Right renal pelvis (tissue), 4 donors: ENCODE measurements around the gene KLRC4. TPM values are rescaled to one million over a fixed set of nuclear protein-coding genes. Genes with fewer than 3 reads are reported as not detected.
"Not testable (repeated sequence)": the region's sequence is repeated elsewhere in the genome, so short reads cannot be mapped to it uniquely, and the experiment has no call there.

ENCODE experiments used
- DNase-seq, 4 donors: peaks; one replicate each; pipeline ENCODE4 v3.0.0-alpha.2; 2013; ENCODE audit warnings: low read depth in 4 of 4, low spot score in 3 of 4, missing footprints in 1 of 4
- polyA plus RNA-seq, 4 donors: library from polyadenylated mRNA; unstranded; fragments of 120-200 nt; gene quantifications; one replicate each; pipeline ENCODE4 v1.2.1, GENCODE V29; 2013; ENCODE audit not compliant: insufficient read length in 4 of 4

KLRC4 gene
- under 1 TPM in 2 of 4 donors, not detected in 2; 0.06 to 0.21 TPM for polyA plus RNA-seq

DNA sequence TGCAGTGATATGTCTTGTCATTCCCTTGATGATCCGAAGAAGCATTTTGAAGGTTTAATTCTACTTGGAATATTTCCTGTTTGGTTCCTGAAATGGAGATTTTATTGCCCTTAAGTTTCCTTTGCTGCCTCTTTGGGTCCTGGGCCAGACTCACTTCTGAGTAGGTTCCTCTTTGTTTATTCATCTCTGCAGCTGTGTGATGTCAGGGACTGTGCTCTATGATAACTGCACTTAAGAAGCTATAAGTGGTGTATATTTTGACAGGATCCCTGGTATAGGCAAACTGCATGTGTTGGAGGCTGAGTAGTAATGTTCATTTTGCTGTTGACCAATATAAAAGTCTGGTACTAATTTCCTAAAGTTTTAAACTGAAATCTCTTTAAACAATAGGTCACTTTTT, at the start of gene KLRC4:
KLRC4 (minus strand) TSS at position 366 of the 400 bp plus-strand sequence; CDS start at position 184, 182 bp downstream.
- no peak for DNase-seq

DNA sequence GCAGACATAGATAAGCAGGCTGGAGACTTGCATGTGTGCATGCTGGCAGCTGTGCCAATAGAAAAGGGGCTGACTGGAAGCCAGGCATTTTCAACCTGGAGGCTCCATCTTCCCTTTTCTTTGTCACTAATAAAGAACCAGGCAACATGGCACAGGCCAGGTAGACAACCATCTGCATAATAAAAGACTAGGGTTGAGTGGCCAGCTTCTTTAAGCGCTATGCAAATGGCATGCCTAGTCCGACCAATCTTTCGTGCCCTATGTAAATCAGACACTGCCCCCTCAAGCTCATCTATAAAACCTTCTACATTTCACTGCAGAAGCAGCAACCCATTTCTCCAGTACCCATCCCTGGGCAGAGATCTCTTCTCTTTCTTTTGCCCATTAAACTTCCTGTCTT, 48.2 kb upstream of the KLRC4 start:
- no peak for DNase-seq

DNA sequence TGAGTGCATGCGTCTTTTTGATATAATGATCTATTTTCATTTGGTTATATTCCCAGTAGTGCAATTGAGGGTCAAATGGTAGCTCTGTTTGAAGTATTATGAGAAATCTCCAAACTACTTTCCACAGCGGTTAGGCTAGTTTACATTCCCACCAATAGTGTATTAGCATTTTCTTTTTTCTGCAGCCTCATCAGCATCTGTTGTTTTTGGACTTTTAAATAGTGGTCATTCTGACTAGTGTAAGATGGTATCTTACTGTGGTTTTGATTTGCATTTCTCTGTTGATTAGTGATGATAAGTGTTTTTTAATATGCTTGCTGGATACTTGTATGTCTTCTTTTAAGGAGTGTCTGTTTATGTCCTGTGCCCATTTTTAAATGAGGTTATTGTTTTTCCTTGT, 47.3 kb upstream of the KLRC4 start:
- no peak for DNase-seq

- DNase-seq: no peak
Measured at GRCh38 chr12:10455766-10456165, 46.2 kb upstream of the KLRC4 start.

GRCh38 chr12:10454531-10454930, 45.0 kb upstream of the KLRC4 start:
- DNase-seq: no peak

GRCh38 chr12:10453156-10453555, 43.6 kb upstream of the KLRC4 start, which contains the start of gene KLRC1:
Gene KLRC1, minus strand, starts transcription at chr12:10453377. Its CDS starts 2,221 bp downstream, at chr12:10451156.
- DNase-seq: no peak

DNA sequence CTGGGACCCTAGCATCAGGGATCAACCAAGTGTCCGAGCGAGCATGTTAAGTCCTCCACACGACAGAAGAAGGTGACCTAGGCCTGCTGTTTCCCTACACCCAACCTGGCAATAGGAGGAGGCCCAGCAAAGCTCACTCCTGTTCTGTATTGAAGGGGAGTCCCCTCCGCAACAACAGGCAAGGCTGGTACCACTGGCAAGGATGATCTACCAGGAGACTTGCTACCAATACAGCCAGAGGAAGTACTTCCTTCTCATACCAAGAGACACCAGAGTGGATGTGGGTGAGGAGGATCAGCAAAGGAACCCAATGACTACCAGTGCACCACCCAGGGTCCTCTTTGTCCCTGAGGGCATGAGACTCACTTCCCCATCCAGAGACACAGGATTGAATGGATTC, 38.7 kb upstream of the KLRC4 start:
- no peak for DNase-seq

GRCh38 chr12:10446052-10446451, 36.5 kb upstream of the KLRC4 start:
- not testable (repeated sequence) for DNase-seq

DNA sequence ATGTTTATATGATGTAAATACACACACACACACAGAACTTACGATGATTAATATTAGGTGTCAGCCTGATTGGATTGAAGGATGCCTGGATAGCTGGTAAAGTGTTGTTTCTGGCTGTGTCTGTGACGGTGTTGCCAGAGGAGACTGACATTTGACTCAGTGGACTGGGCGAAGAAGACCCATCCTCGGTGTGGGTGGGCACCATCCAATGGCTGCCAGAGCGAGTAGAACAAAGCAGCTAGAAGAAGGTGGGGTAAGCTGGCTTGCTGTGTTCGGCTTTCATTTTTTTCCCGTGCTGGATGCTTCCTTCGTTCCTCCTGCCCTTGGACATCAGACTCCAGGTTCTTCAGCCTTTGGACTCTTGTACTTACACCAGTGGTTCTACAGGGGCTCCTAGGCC, 31.6 kb upstream of the KLRC4 start:
- DNase-seq: not testable (repeated sequence)

- DNase-seq: not testable (repeated sequence)
Measured at GRCh38 chr12:10439608-10440274, 30.2 kb upstream of the KLRC4 start.

GRCh38 chr12:10437601-10438000, 28.0 kb upstream of the KLRC4 start:
- DNase-seq: not testable (repeated sequence)

GRCh38 chr12:10435816-10436215, 26.3 kb upstream of the KLRC4 start, which contains the start of gene KLRC2:
Gene KLRC2, minus strand, starts transcription at chr12:10436010. Its CDS starts 24 bp downstream, at chr12:10435986.
- DNase-seq: not testable (repeated sequence)

- DNase-seq: not testable (repeated sequence)
Measured at GRCh38 chr12:10430623-10431022, 21.1 kb upstream of the KLRC4 start.

- DNase-seq: not testable (repeated sequence)
Measured at GRCh38 chr12:10425938-10426337, 16.4 kb upstream of the KLRC4 start.

DNA sequence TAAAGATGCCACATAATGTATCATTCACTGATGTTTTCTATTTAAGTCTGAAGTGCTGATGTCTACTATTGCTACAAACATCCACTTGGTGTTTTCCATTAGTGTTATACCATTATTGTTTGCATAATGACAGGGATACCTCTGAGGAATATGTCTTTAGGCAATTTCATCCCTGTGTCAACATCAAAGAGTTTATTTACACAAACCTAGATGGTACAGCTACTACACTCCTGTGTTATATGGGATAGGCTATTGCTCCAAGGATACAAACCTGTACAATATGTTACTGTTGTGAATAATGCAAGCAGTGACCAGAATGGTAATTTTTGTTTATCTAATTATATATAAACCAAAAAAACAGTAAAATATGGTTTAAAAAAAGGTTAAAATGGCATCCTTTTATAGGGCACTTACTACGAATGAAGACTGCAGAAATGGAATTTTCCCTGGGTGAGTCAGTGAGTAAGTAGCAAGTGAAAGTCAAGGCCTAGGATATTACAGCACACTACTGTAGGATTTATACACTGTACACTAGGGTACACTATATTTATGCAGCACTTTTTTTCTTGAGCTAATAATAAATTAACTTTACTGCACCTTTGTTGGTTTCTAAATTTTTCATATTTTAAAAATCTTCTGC, 14.8 kb upstream of the KLRC4 start:
- not testable (repeated sequence) for DNase-seq

- DNase-seq: not testable (repeated sequence)
Measured at GRCh38 chr12:10422159-10422558, 12.6 kb upstream of the KLRC4 start.

DNA sequence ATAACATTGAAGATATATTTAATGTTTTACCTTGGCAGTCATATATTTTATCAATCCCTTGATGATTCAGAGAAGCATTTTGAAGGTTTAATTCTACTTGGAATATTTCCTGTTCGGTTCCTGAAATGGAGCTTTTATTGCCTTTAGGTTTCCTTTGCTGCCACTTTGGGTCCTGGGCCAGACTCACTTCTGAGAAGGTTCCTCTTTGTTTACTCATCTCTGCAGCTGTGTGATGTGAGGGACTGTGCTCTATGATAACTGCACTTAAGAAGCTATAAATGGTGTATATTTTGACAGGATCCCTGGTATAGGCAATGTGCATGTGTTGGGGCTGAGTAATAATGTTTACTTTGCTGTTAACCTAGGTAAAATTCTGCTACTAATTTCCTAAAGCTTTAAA, 10.8 kb upstream of the KLRC4 start, which contains the start of gene KLRC3:
KLRC3 (minus strand) TSS at position 262 of the 400 bp plus-strand sequence; CDS start at position 217, 45 bp downstream.
- not testable (repeated sequence) for DNase-seq

DNA sequence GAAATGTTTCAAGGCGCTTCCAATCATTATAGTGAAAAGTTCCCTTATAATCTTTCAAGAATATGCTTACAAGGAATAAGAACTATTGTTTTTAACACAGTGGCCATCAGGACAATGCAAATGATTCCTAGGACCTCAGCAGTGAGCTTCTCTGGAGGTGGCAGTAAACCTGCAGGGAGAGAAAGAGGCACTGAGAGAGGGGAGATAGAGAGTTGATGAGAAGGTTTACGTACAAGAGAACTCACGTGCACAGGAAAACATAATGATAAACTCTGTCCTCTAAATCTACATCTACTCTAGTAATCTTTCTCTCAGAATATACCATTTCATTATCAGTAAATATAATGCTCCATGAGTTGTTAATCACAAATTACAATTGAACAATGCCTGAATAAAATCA, 715 bp downstream of the KLRC4 start:
- no peak for DNase-seq

- no peak for DNase-seq
Measured at GRCh38 chr12:10406725-10407124, 2.8 kb downstream of the KLRC4 start.

DNA sequence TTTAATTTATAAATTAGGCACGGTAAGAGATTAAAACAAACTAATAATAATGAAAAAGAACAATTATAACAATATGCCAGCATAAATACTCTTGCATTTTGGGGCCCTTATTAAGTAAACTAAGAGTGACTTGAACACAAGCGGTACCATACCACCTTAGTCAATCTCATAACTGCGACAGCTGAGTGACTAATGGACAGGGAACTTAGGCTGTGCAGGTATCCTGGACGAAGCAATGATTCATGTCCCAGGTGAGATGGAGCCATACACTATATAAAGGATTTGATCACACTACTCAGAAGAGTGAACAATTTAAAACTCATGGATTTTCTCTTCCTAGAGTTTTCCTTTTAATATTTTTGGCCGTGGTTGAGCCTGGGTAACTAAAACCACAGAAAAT, 4.3 kb downstream of the KLRC4 start:
- no peak for DNase-seq

DNA sequence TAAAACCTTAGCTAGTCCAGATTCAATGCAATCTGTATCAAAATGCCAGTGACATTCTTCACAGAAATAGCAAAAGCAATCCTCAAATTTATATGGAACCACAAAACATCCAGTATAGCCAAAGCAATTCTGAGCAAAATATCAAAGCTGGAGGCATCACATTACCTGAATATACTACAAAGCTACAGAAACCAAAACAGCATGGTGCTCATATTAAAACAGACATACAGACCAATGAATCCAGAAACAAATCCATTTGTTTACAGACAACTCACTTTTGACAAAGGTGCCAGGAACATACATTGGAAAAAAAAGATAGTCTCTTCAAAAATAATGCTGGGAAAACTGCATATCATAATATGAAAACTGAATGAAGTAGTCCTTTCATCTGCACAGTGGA, 4.8 kb downstream of the KLRC4 start:
- no peak for DNase-seq

- DNase-seq: no peak
Measured at GRCh38 chr12:10400829-10401228, 8.7 kb downstream of the KLRC4 start.
